HCT116 (cell line): ENCODE results near the gene LPO. TPM values are rescaled to one million over a fixed set of nuclear protein-coding genes. Genes with fewer than 3 reads are reported as not detected.

ENCODE experiments used
- ATAC-seq: fragments of 200-7000 bp; cut with Tn5 transposase; 2 replicates; pipeline ENCODE4 v1.9.1; 2020; ENCODE audit warnings: mild to moderate bottlenecking, moderate library complexity
- BruUV-seq: library from RNA; stranded (reverse); fragments of 400-500 nt; replicated peaks from 2 replicates; lab custom pipeline; 2021; lab: Mats Ljungman, UMichigan
- CTCF ChIA-PET: fragments of 300-600 bp; sonication (Branson Sonifier 250); formaldehyde crosslinking; loops from one replicate; lab custom pipeline; 2021; ENCODE audit warnings: antibody characterized with exemption; lab: Charles Lee
- POLR2A ChIA-PET: fragments of 300-600, 350-600 bp; sonication (Branson Sonifier 250); formaldehyde crosslinking; loops from one replicate; lab custom pipeline; 2021; ENCODE audit warnings: antibody characterized with exemption; lab: Charles Lee
- RAD21 ChIA-PET, 2 experiments: fragments of 300-600 bp; sonication (Branson Sonifier 250); formaldehyde crosslinking; loops; one replicate each; lab custom pipeline; 2023; ENCODE audit warnings: low total read pairs in 2 of 2; ENCODE audit not compliant: uncharacterized antibody in 2 of 2, unreplicated experiment in 2 of 2, low non-redundant PET in 1 of 2; lab: Charles Lee
- DNase-seq: peaks from one replicate; pipeline ENCODE4 v3.0.0-alpha.2; 2010; ENCODE audit warnings: low read depth, low spot score
- H2AFZ ChIP-seq: fragments of 200-600 bp; shearing (Covaris generic), sonication (generic); 2 replicates; pipeline ENCODE4 v1.6.1; 2017; ENCODE audit warnings: low read depth, mixed run types, mixed read lengths, antibody characterized with exemption, low read length; ENCODE audit not compliant: poor library complexity, severe bottlenecking
- H3K27ac ChIP-seq: 2 replicates; pipeline ENCODE4 v1.5.1; 2012; ENCODE audit warnings: low read depth, low read length
- H3K27me3 ChIP-seq: fragments of 200-600 bp; sonication (generic); 2 replicates; pipeline ENCODE4 v1.6.1; 2016; ENCODE audit warnings: mixed run types, low read length, mixed read lengths; ENCODE audit not compliant: insufficient read depth
- H3K36me3 ChIP-seq, 2 experiments: fragments of 200-500 bp in 1 of 2; fragments of 200-600 bp in 1 of 2; sonication (Bioruptor generic) in 1 of 2; sonication (generic) in 1 of 2; 2 replicates each; pipeline versions ENCODE4 v1.5.1 to v1.6.1; 2014 to 2016; ENCODE audit warnings: low read length in 2 of 2, inconsistent platforms in 1 of 2, mixed read lengths in 1 of 2, mixed run types in 1 of 2; ENCODE audit not compliant: insufficient read depth in 2 of 2, control insufficient read depth in 1 of 2
- H3K4me1 ChIP-seq, 2 experiments: fragments of 200-600 bp in 1 of 2; sonication (generic) in 1 of 2; 2 replicates each; pipeline versions ENCODE4 v1.5.1 to v1.6.1; 2012 to 2017; ENCODE audit warnings: low read length in 2 of 2, inconsistent platforms in 1 of 2, mild to moderate bottlenecking in 1 of 2, mixed read lengths in 1 of 2, mixed run types in 1 of 2, moderate library complexity in 1 of 2; ENCODE audit not compliant: insufficient read depth in 2 of 2, control insufficient read depth in 1 of 2
- H3K4me2 ChIP-seq: fragments of 200-600 bp; sonication (generic); 2 replicates; pipeline ENCODE4 v1.6.1; 2017; ENCODE audit warnings: mixed run types, low read length, mixed read lengths
- H3K4me3 ChIP-seq, 2 experiments: fragments of 200-600 bp in 1 of 2; sonication (generic) in 1 of 2; replicated peaks in 1 of 2; 2 replicates each; pipeline ENCODE4 v1.5.1; 2011 to 2016; ENCODE audit warnings: low read length in 2 of 2, control low read depth in 1 of 2, low read depth in 1 of 2, mild to moderate bottlenecking in 1 of 2, mixed read lengths in 1 of 2, mixed run types in 1 of 2
- H3K79me2 ChIP-seq: fragments of 200-600 bp; sonication (generic); 2 replicates; pipeline ENCODE4 v1.6.1; 2017; ENCODE audit warnings: mild to moderate bottlenecking, mixed run types, low read length, moderate library complexity, mixed read lengths; ENCODE audit not compliant: insufficient read depth
- H3K9ac ChIP-seq: fragments of 200-600 bp; sonication (generic); 2 replicates; pipeline ENCODE4 v1.6.1; 2016; ENCODE audit warnings: low read length, mixed read lengths
- H3K9me2 ChIP-seq: fragments of 200-600 bp; sonication (generic), shearing (Covaris generic); 2 replicates; pipeline ENCODE4 v1.6.1; 2017; ENCODE audit warnings: mixed run types, mild to moderate bottlenecking, moderate library complexity; ENCODE audit not compliant: insufficient read depth
- H3K9me3 ChIP-seq, 2 experiments: fragments of 200-500 bp in 1 of 2; fragments of 200-600 bp in 1 of 2; sonication (Bioruptor generic) in 1 of 2; sonication (generic) in 1 of 2; 2 replicates each; pipeline ENCODE4 v1.6.1; 2014 to 2017; ENCODE audit warnings: low read length in 2 of 2, mixed read lengths in 2 of 2, inconsistent platforms in 1 of 2, low read depth in 1 of 2, mild to moderate bottlenecking in 1 of 2, mixed run types in 1 of 2, moderate library complexity in 1 of 2; ENCODE audit not compliant: control insufficient read depth in 1 of 2, insufficient read depth in 1 of 2
- H4K20me1 ChIP-seq: fragments of 200-600 bp; sonication (generic), shearing (Covaris generic); 2 replicates; pipeline ENCODE4 v1.6.1; 2017; ENCODE audit warnings: mixed run types, mild to moderate bottlenecking, moderate library complexity; ENCODE audit not compliant: insufficient read depth
- EZH2phosphoT487 ChIP-seq: fragments of 200-600 bp; IDR thresholded peaks from 2 replicates; pipeline ENCODE4 v1.6.1; 2018; ENCODE audit warnings: antibody characterized with exemption, borderline replicate concordance
- FOSL1 ChIP-seq: IDR thresholded peaks from 2 replicates; pipeline ENCODE4 v1.6.1; 2012; ENCODE audit warnings: low read depth
- POLR2AphosphoS5 ChIP-seq: IDR thresholded peaks from 2 replicates; pipeline ENCODE4 v1.6.1; 2011; ENCODE audit warnings: mild to moderate bottlenecking, low read depth, low read length, moderate library complexity
- RAD21 ChIP-seq: IDR thresholded peaks from 2 replicates; pipeline ENCODE4 v1.6.1; 2012; ENCODE audit warnings: low read depth, mild to moderate bottlenecking
- SP1 ChIP-seq: IDR thresholded peaks from 2 replicates; pipeline ENCODE4 v1.6.1; 2012; ENCODE audit warnings: low read depth
- SRF ChIP-seq: IDR thresholded peaks from 2 replicates; pipeline ENCODE4 v1.6.1; 2012; ENCODE audit warnings: low read depth
- TCF7L2 ChIP-seq: IDR thresholded peaks from 2 replicates; pipeline ENCODE4 v1.7.0; 2011; ENCODE audit warnings: borderline replicate concordance, inconsistent platforms; ENCODE audit not compliant: insufficient read depth, insufficient read length; ENCODE audit errors: extremely low read depth
- YY1 ChIP-seq: IDR thresholded peaks from 2 replicates; pipeline ENCODE4 v1.6.1; 2011; ENCODE audit warnings: low read length, low read depth, moderate library complexity, mild to moderate bottlenecking; ENCODE audit not compliant: insufficient replicate concordance; ENCODE audit errors: extremely low read depth
- ZFX ChIP-seq: fragments of 450-650 bp; IDR thresholded peaks from 2 replicates; pipeline ENCODE4 v1.6.1; 2017
- ZNF274 ChIP-seq: fragments of 200-500 bp; sonication (Bioruptor generic); IDR thresholded peaks from 2 replicates; pipeline ENCODE4 v1.6.1; 2014; ENCODE audit warnings: mild to moderate bottlenecking, low read depth, low read length, inconsistent platforms
- intact Hi-C: fragments of 100-400 bp; cut with micrococcal nuclease; formaldehyde crosslinking; loops from 2 replicates; pipeline ENCODE4 v1.10.0; 2022
- total RNA-seq: library from RNA; stranded (reverse); gene quantifications from one replicate; pipeline ENCODE4 v1.2.1, GENCODE V29; 2021; ENCODE audit not compliant: unreplicated experiment
- TF ChIP-seq, protein P1 (sequence below): IDR thresholded peaks from 2 replicates; pipeline ENCODE4 v1.6.1; 2011; ENCODE audit warnings: mild to moderate bottlenecking, low read length, moderate library complexity; ENCODE audit not compliant: insufficient replicate concordance; ENCODE audit errors: extremely low read depth
- TF ChIP-seq, protein P2 (sequence below): IDR thresholded peaks from 2 replicates; pipeline ENCODE4 v1.6.1; 2012

The LPO gene
- total RNA-seq, 1 experiment from 2014 or later: not detected

GRCh38 chr17:58283674-58284612 is 45.6 kb downstream of the LPO start:
- no peaks in the 10 kb centered on the region for H3K27me3 ChIP-seq
- H3K27ac ChIP-seq: no peak overlapping the region
- H3K9me3 ChIP-seq: no peaks in the 10 kb centered on the region
- no peaks in the 10 kb centered on the region for H3K36me3 ChIP-seq
- ChIA-PET POLR2A (no interaction called here), CTCF (no interaction called here), RAD21 (no interaction called here)
- no peak overlapping the region for H2AFZ ChIP-seq
- intact Hi-C loops: no loop called here
- DNase-seq (no peak), ATAC-seq (no peak)
- TF ChIP-seq EZH2phosphoT487: no peak
- TF ChIP-seq FOSL1: no peak
- no peak for TF ChIP-seq RAD21
- no peak for TF ChIP-seq SRF
- TF ChIP-seq, protein P1, sequence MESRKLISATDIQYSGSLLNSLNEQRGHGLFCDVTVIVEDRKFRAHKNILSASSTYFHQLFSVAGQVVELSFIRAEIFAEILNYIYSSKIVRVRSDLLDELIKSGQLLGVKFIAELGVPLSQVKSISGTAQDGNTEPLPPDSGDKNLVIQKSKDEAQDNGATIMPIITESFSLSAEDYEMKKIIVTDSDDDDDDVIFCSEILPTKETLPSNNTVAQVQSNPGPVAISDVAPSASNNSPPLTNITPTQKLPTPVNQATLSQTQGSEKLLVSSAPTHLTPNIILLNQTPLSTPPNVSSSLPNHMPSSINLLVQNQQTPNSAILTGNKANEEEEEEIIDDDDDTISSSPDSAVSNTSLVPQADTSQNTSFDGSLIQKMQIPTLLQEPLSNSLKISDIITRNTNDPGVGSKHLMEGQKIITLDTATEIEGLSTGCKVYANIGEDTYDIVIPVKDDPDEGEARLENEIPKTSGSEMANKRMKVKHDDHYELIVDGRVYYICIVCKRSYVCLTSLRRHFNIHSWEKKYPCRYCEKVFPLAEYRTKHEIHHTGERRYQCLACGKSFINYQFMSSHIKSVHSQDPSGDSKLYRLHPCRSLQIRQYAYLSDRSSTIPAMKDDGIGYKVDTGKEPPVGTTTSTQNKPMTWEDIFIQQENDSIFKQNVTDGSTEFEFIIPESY: no peak
- TF ChIP-seq SP1: no peak
- no peak for TF ChIP-seq ZFX
- TF ChIP-seq, protein P2, sequence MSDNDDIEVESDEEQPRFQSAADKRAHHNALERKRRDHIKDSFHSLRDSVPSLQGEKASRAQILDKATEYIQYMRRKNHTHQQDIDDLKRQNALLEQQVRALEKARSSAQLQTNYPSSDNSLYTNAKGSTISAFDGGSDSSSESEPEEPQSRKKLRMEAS: no peak
- no peak for TF ChIP-seq YY1
- TF ChIP-seq ZNF274: no peak
- TF ChIP-seq TCF7L2: no peak
- TF ChIP-seq POLR2AphosphoS5: no peak
- H3K4me3 ChIP-seq: no peak overlapping the region
- H3K4me2 ChIP-seq: no peak overlapping the region
- no peaks in the 10 kb centered on the region for H3K9me2 ChIP-seq
- no TSS peak for BruUV-seq
- no peaks in the 10 kb centered on the region for H3K79me2 ChIP-seq
- H4K20me1 ChIP-seq: no peaks in the 10 kb centered on the region
- no peaks in the 10 kb centered on the region for H3K4me1 ChIP-seq
- no peak overlapping the region for H3K9ac ChIP-seq
